VCaP (cell line): ENCODE results near the gene CAMTA1.

Experiments
- H3K27ac ChIP-seq: fragments of 450-650 bp; 2 replicates; pipeline ENCODE4 v1.5.1; 2017
- CTCF ChIP-seq: fragments of 450-650 bp; conservative IDR thresholded peaks from 2 replicates; pipeline ENCODE4 v1.5.1; 2017; ENCODE audit warnings: mild to moderate bottlenecking, moderate library complexity

The CAMTA1 gene

DNA sequence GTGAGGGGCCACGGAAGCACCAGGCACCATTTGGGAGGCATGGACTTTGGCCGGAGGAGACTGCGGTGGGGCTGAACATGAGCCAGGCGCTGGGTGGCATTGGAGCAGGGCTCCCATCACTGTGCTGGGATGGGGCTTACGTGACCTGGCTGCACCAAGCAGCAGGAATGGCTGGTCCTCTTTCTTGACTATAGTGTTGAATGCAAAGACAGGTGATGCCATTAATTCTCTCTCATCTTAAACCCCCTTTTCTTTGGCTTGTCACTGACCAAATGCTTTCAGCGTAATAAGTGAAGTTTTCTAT lies 447.9 kb downstream of the CAMTA1 start:
- H3K27ac ChIP-seq, result no peak overlapping the region

GRCh38 chr1:7233646-7234470 lies 448.6 kb downstream of the CAMTA1 start:
- TF ChIP-seq CTCF, result no peak
- no peak overlapping the region for H3K27ac ChIP-seq

More for the DNA sequence above, 447.9 kb downstream of the CAMTA1 start:
- TF ChIP-seq CTCF, result no peak

DNA sequence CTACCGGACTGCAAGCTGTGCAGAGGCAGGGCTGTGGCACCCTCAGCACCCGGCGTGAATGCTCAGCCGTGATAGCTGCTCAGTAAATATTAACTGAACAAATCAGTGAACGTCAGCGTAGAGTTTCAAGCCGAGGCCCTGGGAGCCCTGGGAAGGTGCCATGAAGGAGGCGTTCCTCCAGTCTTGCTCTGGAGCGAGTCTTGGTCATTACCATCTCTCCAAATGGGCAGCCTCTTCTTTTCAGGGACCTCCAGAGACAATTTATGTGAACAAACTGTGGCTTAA lies 449.2 kb downstream of the CAMTA1 start:
- TF ChIP-seq CTCF, result no peak
- H3K27ac ChIP-seq, result no peak overlapping the region

DNA sequence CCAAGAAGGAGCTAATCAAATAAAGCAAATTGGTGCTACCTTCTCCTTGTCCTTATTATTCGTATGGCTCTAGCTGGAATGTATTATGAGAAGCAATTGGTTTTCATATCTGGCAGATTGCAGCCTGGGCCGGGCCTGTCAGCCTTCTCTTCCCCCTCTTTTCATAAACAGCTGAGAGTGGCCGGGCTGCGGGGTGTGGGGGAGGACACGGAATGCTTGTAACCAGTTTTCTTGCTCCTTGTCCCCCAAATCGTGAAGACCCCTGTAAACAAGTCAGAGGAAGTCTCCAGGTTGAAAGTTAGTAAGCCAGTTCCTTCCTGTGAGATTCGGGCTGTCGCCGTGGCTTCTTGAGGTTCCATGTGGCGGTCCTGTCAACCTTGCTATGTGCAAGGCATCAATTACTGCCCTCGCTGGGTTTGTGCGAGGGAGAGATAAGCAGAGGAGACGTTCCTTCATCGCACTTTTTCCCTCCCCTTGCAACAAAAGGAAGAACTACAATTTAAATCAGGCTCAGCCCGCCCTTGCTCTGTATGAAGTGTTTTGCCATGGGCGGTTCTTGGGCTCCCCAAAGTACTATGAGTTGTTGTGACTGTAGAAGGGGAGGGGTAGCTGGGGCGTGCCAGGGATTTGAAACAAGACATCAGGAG lies 450.7 kb downstream of the CAMTA1 start:
- no peak for TF ChIP-seq CTCF
- no peak overlapping the region for H3K27ac ChIP-seq

DNA sequence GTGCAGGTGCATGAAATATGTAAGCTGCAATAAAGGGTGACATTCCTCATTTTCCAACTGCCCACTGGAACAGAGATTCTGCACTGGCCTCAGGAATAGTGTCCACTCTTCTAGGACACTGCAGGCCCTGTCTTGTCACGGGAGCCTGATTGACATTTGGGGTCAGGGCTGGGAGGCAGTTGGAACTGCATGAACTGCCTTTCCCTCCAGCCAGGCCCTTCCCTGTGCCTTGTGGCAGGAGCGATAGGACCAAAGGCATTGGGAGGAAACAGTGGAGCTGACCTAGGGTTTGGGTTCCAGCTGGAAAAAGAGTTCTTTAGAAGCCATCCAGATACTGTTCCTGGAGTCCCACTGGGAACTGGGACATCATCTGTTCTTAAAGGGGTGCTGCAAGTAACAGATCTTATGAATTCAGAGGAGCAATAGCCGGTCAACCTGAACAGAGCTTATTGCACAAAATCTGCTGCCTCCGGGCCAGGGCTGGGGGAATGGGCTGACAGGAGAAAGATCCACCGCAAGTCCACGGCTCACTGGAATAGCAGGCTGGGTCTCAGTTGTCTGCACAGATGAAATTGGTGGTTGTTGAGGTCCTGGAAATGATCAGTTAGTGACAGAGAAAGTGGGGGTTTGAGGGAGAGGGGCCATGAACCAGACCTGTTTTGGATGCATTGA lies 451.7 kb downstream of the CAMTA1 start:
- no peak overlapping the region for H3K27ac ChIP-seq
- no peak for TF ChIP-seq CTCF

- no peak overlapping the region for H3K27ac ChIP-seq
- TF ChIP-seq CTCF, result no peak
Measured at GRCh38 chr1:7247158-7247557, 461.9 kb downstream of the CAMTA1 start.

DNA sequence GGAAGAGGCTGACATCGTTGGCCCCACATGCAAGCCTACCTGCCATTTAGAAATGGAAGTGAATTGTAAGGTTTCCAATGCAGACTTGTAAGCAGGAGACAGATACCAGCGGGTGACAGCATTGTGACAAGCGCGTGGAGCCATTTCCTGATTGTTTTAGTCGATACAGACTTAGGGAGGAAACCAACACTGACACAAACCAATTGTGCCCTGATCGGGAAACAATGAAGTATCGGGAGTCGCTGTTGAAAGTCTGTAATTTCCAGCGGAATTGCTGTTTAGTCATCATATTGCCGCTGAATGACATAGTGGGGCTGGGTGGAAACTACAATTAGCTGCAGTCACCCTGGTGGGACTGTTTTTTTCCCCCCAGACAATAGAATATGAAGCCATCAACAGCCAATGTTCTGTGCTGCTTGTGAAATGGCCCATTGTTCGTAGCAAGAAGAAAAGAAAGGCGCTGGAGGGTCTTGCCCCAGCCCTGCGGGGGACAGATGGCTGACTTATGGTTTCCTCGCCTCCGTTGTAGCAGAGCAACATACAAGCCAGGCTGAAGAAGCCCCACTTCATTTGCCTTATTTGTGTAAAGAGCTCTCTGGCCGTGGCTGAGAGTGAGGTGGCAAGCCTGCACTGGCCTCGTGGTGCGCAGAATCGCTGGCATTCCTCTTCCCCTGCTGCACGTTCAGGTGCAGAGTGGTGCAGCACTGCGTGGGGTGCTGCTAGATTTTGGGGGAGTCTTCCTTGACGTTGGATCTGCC lies 462.7 kb downstream of the CAMTA1 start:
- no peak for TF ChIP-seq CTCF
- no peak overlapping the region for H3K27ac ChIP-seq
